Placental pericyte (primary cell): ENCODE measurements around the gene LHFPL3. TPM values are rescaled to one million over a fixed set of nuclear protein-coding genes. Genes with fewer than 3 reads are reported as not detected.

ENCODE experiments used
- small RNA-seq: library from RNA; depleted of rRNA; stranded (forward); fragments of <200 nt; gene quantifications from one replicate; pipeline ENCODE3, GENCODE V24; 2012; ENCODE audit warnings: low replicate concordance
- total RNA-seq: library from RNA; depleted of rRNA; stranded (reverse); fragments of >200 nt; gene quantifications from 2 replicates; pipeline ENCODE4 v1.2.3, GENCODE V29; 2012

LHFPL3 gene
- not detected in 2 replicates for total RNA-seq

GRCh38 chr7:104328296-104328969 is at the start of gene LHFPL3:
Gene LHFPL3 (plus strand): TSS chr7:104328603.

Small RNA genes within 50 kb of the gene (small RNA-seq; reads per million reads assigned to genes)
- gene RN7SL8P: not detected

Other genes with a start within 250 kb of the LHFPL3 start
- gene ORC5, start 120.6 kb upstream of the LHFPL3 start, total RNA-seq: 16.6 and 30.5 TPM in 2 replicates